ENCODE measurements around the gene CAMK1G. TPM values are rescaled to one million over a fixed set of nuclear protein-coding genes. Genes with fewer than 3 reads are reported as not detected.

CAMK1G gene
- total RNA-seq, 2 donors from 2014 or later, result 0.21 TPM; not detected in 1

DNA sequence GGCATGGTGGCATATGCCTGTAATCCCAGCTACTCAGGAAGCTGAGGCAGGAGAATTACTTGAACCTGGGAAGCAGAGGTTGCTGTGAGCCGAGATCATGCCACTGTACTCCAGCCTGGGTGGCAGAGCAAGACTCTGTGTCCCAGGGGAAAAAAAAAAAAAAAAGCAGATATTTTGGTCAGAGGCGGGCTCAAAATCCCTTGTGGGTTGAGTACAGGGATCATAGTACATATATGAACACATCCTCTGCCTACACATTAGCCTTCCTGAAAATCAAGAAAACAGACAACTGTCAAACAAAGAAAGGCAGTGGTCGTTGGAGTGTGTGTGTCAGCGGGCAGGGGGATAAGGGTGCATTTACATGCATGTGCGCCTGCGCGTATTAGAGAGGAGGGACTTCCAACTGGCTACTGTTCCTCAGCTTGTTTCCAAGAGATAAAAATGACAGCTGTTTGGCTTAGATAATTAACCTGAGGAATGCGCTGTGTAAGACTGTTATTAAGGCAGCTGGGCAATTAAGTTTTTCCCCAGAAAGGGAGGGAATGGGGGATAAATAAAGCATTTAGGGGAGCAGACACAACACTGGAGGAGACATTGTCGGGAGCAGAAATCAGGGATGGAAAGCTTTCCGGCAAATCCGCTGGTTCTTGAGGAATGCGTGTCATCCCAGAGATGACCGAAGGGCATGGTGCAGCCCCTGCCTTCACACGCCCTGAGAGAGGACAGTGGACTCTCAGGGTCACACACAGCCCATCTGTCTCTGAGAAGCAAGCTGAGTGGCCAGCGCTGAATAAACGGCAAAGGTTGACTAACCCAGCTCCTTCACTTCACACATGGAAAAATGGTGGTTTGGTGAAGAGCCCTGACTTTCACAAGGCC, 62.3 kb downstream of the CAMK1G start:
- Mint-ChIP-seq H3K36me3 (ENCODE audit: low read depth) (no peaks in the 10 kb centered on the region), H3K27ac (peak overlapping the region; percentile 75), H3K9me3 (no peaks in the 10 kb centered on the region), H3K27me3 (no peaks in the 10 kb centered on the region), H3K4me1 (peaks cover 10% of the 10 kb centered on the region), H3K4me3 (no peak overlapping the region)
- ATAC-seq (replicated peaks), result no peak

DNA sequence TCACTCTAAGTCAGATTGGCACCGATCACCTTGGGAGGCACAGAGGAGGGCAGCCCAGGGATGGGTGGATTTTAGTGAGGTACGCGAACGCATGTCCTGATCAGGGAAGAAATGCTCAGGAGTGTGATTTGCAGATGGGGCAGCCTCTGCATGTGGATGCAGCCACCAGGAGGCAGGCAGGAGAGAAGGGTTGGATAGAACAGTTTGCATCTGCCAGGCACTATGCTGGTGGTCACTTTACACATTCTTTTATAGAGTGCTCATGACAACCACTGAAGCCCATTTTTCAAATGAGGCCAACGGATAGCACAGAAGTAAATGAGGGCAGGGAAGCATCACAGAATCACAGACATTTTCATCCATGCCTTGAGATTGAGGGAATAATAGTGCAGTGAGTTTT, 63.0 kb downstream of the CAMK1G start:
- H3K36me3 Mint-ChIP-seq (ENCODE audit: low read depth), result no peaks in the 10 kb centered on the region

DNA sequence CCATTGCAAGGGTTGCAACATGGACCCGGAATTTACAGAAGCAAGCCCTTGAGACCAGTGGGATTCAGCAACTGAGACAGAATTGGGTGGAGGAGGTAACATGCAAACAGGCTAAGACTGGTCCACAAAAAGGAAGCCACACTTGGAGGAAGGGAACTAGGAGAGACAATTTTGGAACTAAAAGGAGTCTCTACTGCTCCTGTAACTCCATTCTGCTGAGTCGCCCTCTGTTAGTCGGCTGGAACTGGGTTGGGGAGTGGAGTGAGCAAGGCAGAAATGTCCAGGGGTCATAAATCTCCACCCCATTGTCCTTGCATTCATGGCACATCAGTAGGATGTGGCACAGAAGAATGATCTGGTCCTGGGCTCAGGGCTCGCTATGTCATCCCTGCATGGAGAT, 63.6 kb downstream of the CAMK1G start:
- no peak overlapping the region for H3K4me3 Mint-ChIP-seq
- no peaks in the 10 kb centered on the region for H3K36me3 Mint-ChIP-seq (ENCODE audit: low read depth)
- no peaks in the 10 kb centered on the region for H3K9me3 Mint-ChIP-seq
- no peaks in the 10 kb centered on the region for H3K27me3 Mint-ChIP-seq
- no peak overlapping the region for H3K27ac Mint-ChIP-seq
- ATAC-seq (replicated peaks), result no peak
- peaks cover 20% of the 10 kb centered on the region for H3K4me1 Mint-ChIP-seq

More for the DNA sequence above, 63.0 kb downstream of the CAMK1G start:
- H3K27me3 Mint-ChIP-seq, result no peaks in the 10 kb centered on the region
- H3K27ac Mint-ChIP-seq, result no peak overlapping the region
- H3K4me3 Mint-ChIP-seq, result no peak overlapping the region
- no peaks in the 10 kb centered on the region for H3K9me3 Mint-ChIP-seq
- peaks cover 16% of the 10 kb centered on the region for H3K4me1 Mint-ChIP-seq
- ATAC-seq (replicated peaks), result no peak

DNA sequence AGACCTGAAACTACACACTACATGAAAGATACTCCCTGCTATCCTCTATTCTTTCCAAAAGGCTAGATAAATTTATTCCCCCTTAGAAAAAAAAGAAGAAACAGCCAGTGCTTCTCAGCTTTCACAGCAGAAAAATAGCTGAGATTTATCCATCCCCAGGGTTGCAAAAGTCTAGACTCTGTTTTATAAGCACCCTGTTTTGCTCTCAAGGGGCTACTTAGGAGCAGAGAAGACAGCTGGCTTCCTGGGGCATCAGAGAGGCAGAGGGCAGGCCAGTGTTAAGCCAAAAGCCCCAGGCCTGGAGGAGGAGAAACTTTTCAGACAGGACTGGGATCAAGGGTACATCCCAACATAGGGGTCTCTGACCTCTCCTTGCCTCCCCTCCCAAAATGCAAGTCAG, 64.8 kb downstream of the CAMK1G start:
- Mint-ChIP-seq H3K4me3 (no peak overlapping the region), H3K27me3 (no peaks in the 10 kb centered on the region), H3K9me3 (no peaks in the 10 kb centered on the region), H3K4me1 (peaks cover 24% of the 10 kb centered on the region), H3K27ac (peak overlapping the region; percentile 10), H3K36me3 (ENCODE audit: low read depth) (no peaks in the 10 kb centered on the region)
- ATAC-seq (replicated peaks), result no peak

DNA sequence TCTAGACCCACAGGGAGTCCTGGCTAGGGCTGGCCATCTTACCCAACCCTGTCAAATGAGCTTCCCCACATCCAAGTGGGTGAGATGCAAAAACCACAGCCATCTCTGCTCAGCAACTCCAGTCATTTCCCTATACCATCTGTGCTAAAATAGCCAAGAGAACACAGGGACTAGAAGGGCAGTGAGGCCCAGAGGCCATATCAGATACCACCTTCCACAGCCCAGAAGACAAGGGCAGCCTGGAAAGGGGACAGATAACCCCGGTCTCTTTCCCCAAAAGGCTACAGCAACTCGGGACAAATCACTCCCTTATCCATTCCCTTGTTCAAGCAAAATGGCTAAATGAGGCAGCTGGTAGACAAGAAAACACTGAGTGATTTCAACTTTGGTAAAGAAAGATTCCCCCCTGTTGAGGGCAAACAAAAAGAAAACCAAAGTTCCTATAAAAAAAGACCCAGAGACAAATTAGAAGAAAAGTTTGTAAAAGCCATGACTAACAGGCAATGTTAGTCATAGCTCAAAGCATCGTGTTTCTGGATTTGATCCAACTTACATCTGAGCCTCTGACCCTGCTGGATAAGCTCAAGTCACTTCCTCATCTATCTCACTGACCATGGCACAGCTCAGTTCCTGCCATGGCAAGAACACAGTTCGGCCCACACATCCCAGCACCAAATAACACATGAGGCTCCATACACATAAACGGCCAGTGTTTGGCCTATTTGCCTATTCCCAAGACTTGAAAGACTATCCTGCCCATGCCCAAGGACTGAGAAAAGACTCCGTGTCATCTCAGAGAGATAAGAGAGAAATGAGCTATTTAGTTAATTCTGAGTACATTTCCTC, 65.6 kb downstream of the CAMK1G start:
- peak overlapping the region; percentile 4 for H3K27ac Mint-ChIP-seq

DNA sequence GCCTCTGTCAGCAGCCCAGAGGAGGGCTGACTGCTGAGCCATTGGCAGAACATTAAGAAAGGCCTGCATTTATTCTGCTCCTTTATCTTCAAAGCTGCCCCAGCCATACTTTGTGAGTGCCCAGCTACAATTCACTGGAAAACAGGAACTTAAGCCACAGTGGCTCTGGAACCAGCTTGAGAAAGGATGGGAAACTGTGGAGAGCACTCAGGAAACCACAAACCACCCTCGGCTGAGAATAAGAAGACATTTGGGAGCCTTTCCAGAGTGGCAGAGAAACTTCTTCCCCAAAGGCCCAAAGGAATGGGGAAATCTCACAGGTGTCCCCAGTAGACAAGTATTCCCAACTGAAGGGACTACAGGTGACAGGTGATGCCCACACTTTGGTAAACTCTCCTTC, 66.9 kb downstream of the CAMK1G start:
- H3K4me3 Mint-ChIP-seq, result peak overlapping the region; percentile 59
- peak overlapping the region; percentile 54 for H3K27ac Mint-ChIP-seq
- H3K27me3 Mint-ChIP-seq, result no peaks in the 10 kb centered on the region
- ATAC-seq (replicated peaks), result no peak
- H3K9me3 Mint-ChIP-seq, result no peaks in the 10 kb centered on the region
- H3K36me3 Mint-ChIP-seq (ENCODE audit: low read depth), result no peaks in the 10 kb centered on the region
- H3K4me1 Mint-ChIP-seq, result peaks cover 30% of the 10 kb centered on the region

More for the DNA sequence above, 65.6 kb downstream of the CAMK1G start:
- Mint-ChIP-seq H3K27me3 (no peaks in the 10 kb centered on the region), H3K9me3 (no peaks in the 10 kb centered on the region), H3K36me3 (ENCODE audit: low read depth) (no peaks in the 10 kb centered on the region), H3K4me1 (peaks cover 30% of the 10 kb centered on the region), H3K4me3 (peak overlapping the region; percentile 9)
- peak; percentile 51 for ATAC-seq (replicated peaks)

DNA sequence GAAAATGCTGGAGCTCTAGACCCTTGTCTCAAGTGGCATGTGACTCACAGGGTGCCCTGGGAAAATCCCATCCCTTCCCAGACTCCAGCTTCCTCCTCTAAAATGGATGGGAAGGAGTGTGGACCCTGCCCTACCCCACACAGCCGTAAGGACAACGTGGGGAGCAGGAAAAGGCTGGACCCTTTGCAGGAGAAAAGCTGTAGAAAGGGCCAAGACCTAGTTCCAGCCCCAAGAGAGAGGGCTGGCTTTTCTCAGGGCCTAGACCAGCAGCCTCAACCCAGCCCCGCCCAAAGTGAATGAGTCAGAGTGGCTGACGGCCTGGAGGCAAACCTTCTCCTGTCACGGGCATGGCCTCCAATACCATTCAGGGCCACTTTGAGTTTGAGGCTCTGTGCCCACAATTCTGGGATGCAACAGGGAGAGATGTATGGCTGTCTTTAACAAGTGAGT, 67.6 kb downstream of the CAMK1G start:
- H3K27me3 Mint-ChIP-seq, result no peaks in the 10 kb centered on the region
- peak overlapping the region; percentile 73 for H3K27ac Mint-ChIP-seq
- peaks cover 30% of the 10 kb centered on the region for H3K4me1 Mint-ChIP-seq
- peak overlapping the region; percentile 59 for H3K4me3 Mint-ChIP-seq
- ATAC-seq (replicated peaks), result peak; percentile 90
- no peaks in the 10 kb centered on the region for H3K9me3 Mint-ChIP-seq
- no peaks in the 10 kb centered on the region for H3K36me3 Mint-ChIP-seq (ENCODE audit: low read depth)

DNA sequence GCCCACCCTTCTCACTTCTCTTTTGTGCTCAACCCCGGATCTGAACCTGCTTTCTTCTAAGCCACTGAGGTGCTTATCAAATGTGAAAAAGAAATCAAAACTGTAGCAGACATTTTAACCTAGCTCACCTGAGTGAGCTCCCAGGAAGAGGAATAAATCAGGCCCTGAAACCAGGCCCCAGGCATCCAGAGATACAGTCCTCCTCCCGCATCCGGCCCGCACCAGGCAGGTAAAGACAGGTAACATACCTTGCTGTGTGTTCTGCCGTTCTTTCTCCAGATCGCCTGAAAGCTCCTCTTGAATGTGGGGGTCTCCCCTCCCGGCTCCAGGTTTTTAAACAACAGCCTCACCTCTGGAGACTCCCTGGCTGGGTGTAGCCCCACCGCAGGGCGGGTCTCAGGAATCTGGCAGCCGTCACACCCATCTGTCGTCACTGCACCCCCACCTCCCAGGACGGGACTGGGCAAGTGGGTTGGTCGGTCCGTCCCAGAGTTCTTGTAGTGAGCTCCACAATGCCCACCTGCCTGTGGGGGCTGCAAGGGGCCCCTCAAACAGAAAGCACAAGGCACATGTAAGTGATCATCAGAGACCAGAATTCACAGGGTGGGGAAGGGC, 68.7 kb downstream of the CAMK1G start, which contains the start of gene LAMB3:
Gene LAMB3 (minus strand): TSS at position 305 of the 615 bp plus-strand sequence. CDS start 1,481 bp downstream, outside the sequence.
- ATAC-seq (replicated peaks), result no peak
- H3K4me3 Mint-ChIP-seq, result peak within 1 kb of the TSS; percentile 59
- H3K9me3 Mint-ChIP-seq, result no peaks in the 10 kb centered on the region
- peak within 1 kb of the TSS; percentile 73 for H3K27ac Mint-ChIP-seq
- H3K27me3 Mint-ChIP-seq, result no peaks in the 10 kb centered on the region
- no peaks in the 10 kb centered on the region for H3K36me3 Mint-ChIP-seq (ENCODE audit: low read depth)
- H3K4me1 Mint-ChIP-seq, result peaks cover 34% of the 10 kb centered on the region

DNA sequence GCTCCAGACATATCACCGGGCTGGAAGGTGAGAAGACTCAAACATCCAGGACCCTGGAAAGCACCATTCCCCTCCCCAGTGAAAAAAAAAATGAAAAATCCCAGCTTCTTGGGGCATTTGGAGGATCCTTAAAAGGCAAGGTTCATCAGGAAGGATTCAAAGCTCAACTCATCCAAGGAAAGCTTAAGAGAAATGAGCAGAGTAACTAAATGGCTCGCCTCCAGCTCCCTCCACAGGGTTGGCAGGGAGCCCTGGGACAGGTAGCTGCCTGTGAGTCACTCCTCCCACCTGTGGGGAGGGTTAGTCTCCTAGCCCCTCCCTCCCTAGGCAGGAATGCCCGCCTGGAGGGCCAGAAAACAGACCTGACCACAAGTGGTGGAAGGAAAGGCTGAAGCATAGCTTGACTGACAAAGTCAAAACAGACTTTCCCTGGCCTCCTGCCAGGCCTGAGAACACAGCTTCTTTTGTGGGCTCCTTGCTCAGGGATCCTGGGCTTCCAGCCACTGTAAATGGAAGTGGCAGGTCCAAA, 69.4 kb downstream of the CAMK1G start:
- peaks cover 34% of the 10 kb centered on the region for H3K4me1 Mint-ChIP-seq
- peak overlapping the region; percentile 59 for H3K4me3 Mint-ChIP-seq
- ATAC-seq (replicated peaks), result peak; percentile 72
- H3K9me3 Mint-ChIP-seq, result no peaks in the 10 kb centered on the region
- H3K27me3 Mint-ChIP-seq, result no peaks in the 10 kb centered on the region
- H3K27ac Mint-ChIP-seq, result peak overlapping the region; percentile 45
- H3K36me3 Mint-ChIP-seq (ENCODE audit: low read depth), result no peaks in the 10 kb centered on the region

DNA sequence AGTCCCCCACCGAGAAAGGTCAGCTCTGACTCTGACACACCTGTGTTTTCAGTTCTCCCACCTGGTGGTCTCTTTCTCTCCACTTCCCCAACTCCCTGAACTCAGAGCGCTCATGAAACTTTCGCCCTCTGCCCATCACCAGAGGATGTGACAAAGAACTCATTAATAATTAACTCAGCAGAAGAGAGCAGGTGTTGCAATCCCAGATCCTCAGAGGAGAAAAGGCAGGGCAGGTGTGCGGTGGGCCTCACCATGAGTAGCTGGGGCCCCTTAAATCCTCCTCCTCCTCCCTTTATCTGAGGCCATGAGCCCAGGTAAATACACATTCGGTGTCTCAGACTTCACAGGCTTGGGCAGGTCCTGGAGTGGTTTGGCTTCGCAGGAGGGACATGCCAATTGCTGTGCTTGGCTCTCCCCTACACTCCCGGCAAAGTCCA, 70.4 kb downstream of the CAMK1G start:
- no peak for ATAC-seq (replicated peaks)
- H3K27me3 Mint-ChIP-seq, result no peaks in the 10 kb centered on the region
- peak overlapping the region; percentile 45 for H3K27ac Mint-ChIP-seq

DNA sequence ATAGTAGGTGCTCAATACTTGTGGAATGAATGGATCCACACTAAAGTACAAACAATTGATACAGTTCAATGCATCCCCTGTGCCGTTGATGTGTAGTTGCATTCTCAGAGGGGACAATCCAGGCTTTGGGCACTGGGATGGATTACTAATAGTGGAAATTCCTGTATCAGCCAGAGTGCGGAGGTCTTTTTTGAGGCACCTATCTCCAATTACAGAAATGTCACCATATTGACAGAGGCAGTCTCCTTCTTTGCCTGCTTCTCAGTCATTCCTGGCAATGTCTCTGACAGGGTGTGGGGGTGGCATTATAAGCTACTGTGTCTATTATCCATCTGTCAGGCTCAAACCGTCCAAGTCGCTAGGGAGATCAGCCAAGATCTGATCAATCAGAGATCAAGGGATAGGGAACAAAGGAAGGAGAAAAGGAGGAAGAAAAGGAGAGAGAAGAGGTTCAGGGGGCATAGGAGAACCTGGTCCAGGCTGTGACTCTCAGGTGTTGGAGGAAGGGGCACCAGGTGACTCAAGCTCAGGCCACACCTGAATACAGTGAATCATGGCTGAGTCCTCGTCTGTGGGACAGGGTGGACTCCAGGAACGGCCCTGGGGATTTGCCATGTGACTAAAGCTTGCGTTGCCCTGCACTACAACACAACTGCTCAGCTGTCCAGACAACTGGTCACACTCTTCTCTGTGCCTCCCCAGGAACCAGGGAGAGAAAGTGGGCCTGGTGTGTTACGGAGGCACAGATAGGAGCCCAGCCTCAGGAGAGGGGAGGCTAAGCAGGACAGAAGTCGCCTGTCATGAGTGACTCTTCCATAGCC, 72.1 kb downstream of the CAMK1G start:
- no peaks in the 10 kb centered on the region for H3K36me3 Mint-ChIP-seq (ENCODE audit: low read depth)
- H3K4me1 Mint-ChIP-seq, result peaks cover 32% of the 10 kb centered on the region
- no peaks in the 10 kb centered on the region for H3K27me3 Mint-ChIP-seq
- H3K4me3 Mint-ChIP-seq, result no peak overlapping the region
- peak overlapping the region; percentile 45 for H3K27ac Mint-ChIP-seq
- ATAC-seq (replicated peaks), result no peak
- H3K9me3 Mint-ChIP-seq, result no peaks in the 10 kb centered on the region

More for the DNA sequence above, 70.4 kb downstream of the CAMK1G start:
- H3K36me3 Mint-ChIP-seq (ENCODE audit: low read depth), result no peaks in the 10 kb centered on the region
- H3K4me3 Mint-ChIP-seq, result no peak overlapping the region
- H3K4me1 Mint-ChIP-seq, result peaks cover 34% of the 10 kb centered on the region
- no peaks in the 10 kb centered on the region for H3K9me3 Mint-ChIP-seq

DNA sequence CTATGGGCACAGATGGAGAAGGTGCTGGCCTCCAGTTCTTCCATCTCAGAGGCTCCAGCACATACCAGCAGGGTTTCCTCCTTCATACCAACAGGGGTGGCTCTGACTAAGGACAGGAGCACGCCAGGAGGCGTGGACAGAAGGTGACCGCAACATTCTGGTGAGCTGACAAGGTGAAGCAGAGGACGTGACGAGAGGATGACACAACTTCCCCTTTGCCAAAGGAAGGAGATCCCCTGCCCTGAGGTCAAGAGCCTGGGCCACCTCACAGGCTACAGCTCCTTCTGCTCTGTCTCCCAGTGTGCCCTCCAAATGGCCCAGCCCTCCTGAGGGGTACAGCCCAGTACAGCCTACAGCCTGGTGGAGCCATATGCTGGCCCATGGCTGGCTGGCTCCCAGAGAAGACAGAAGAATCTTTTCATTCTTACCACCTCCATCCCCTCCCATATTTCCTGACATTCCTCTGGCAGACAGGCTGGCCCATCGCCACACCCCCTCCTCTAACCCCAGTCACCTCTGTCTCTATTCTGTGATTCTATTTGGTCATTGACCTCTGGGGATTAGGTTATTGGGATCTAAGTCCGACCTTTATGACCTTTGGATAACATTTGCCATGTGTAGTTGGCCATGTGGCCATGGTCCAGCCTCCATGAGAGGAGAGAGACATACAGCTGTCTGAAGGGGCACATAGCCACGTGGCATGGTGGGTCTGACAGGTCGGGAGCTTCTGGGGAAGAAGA, 73.8 kb downstream of the CAMK1G start:
- peaks cover 22% of the 10 kb centered on the region for H3K4me1 Mint-ChIP-seq
- no peaks in the 10 kb centered on the region for H3K36me3 Mint-ChIP-seq (ENCODE audit: low read depth)
- no peaks in the 10 kb centered on the region for H3K27me3 Mint-ChIP-seq
- H3K4me3 Mint-ChIP-seq, result peak overlapping the region; percentile 22
- no peaks in the 10 kb centered on the region for H3K9me3 Mint-ChIP-seq
- ATAC-seq (replicated peaks), result peak; percentile 49
- peak overlapping the region; percentile 24 for H3K27ac Mint-ChIP-seq

DNA sequence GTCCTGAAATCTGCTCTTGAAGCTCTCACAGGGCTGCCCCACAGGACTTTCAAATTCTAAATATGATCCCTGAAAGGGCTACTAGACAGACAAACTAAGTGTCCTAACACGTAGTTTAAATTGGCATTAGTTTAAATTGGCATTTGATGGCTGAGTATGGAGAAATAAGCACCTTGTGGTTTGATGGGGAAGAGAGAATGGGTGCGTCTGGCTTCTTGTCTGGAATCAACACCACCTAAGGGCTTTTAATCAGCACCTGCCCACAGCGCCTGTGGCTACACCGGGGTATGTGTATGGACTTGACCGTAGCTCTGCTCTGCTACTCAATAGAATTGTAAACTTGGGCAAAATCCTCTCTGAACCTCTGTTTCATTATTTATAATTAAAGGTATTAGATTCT, 74.4 kb downstream of the CAMK1G start:
- no peaks in the 10 kb centered on the region for H3K36me3 Mint-ChIP-seq (ENCODE audit: low read depth)
- no peak overlapping the region for H3K4me3 Mint-ChIP-seq
- H3K27ac Mint-ChIP-seq, result peak overlapping the region; percentile 24
- H3K27me3 Mint-ChIP-seq, result no peaks in the 10 kb centered on the region
- peaks cover 22% of the 10 kb centered on the region for H3K4me1 Mint-ChIP-seq
- no peaks in the 10 kb centered on the region for H3K9me3 Mint-ChIP-seq
- ATAC-seq (replicated peaks), result no peak
